ENCODE data around the gene RELL2.

The RELL2 gene

GRCh38 chr5:141618804-141619554, 17.8 kb upstream of the RELL2 start, which contains the start of gene DIAPH1:
Gene DIAPH1 (minus strand): TSS chr5:141619000. CDS start chr5:141618914, 86 bp downstream.
- peak; percentile 99 for DNase-seq (ENCODE audit: low read depth)

DNA sequence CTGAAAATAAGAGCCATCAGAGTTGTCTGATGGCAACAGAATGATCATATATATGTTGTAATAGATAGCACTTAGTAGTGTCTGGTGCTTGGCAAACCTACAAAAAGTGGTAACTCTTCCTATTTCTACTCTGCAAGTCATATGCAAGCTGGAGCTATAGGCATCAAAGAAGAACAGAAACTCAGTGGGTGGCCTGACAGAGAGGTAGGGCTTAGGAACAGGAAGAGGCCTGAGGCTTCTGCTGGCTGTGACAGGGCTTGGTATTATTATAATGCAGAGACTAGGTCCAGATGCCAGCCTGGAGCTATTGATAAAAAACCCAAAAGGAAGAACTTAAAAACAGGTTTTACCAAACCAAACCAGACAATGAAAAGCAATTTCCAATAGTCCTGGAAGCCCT, 13.6 kb upstream of the RELL2 start:
- DNase-seq (ENCODE audit: low read depth) = no peak

DNA sequence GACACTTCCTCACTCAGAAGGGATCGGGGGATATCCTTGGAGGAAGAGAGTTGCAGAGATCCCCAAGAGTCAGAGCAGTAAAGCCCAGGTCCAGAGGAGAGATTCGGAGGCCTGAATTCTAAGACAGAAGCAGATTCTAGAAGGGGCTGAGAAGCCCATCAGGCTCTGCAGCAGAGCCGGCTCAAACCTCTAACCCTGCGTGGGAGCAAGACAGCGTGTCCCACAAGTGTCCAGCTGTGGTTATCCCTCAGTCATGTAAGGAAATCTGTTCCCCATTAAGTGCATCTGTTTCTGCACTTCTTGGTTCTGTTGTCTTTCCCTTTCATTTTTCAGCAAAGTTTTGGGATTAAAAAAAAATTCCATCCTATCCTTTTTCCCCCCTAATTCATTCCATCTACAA, 13.2 kb upstream of the RELL2 start:
- DNase-seq (ENCODE audit: low read depth) = no peak

- no peak for DNase-seq (ENCODE audit: low read depth)
These were observed 8.5 kb upstream of the RELL2 start for GRCh38 chr5:141628175-141628788.

DNA sequence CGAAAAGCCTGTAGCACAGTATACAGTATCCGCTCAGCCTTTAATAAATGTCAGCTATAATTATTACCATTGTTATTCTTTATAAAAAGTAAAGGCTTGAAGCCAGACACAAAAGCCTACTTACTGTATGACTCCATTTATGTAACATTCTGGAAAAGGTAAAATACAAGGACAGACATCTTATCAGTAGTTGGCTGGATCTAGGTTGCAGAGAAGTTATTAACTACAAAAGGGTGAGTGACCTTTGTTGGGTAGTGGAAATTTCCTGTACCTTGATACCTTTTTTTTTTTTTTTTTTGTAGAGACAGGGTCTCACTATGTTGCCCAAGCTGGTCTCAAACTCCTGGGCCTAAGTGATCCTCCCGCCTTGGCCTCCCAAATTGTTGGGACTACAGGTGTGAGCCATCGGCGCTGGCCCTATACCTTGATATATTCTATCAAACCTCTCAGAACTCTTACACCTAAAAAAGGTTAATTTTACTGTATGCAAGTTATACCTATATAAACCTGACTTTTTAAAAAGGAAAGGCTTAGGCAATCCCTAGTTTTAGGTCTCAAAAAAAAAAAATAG, 6.1 kb upstream of the RELL2 start:
- DNase-seq (ENCODE audit: low read depth) = no peak

DNA sequence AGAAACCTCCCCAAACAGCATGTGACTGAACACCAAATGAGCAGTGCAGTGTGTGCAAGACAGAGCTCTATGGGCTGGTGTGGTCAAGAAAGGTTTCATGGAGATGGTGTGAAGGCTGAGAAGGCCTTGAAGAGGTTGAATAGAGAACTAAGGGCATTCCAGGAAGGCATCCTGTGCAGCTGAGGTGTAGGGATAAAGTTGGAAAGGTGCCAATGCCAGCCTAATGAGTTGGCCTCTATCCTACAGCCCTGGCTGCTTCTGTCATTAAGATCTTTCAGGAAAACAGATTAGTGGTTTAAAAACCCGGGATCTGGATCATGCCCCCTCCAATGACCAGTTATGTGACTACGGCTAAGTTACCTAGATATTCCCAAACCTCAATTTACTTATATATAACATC, 4.1 kb upstream of the RELL2 start:
- DNase-seq (ENCODE audit: low read depth) = no peak

GRCh38 chr5:141633871-141634561, 2.8 kb upstream of the RELL2 start:
- no peak for DNase-seq (ENCODE audit: low read depth)

DNA sequence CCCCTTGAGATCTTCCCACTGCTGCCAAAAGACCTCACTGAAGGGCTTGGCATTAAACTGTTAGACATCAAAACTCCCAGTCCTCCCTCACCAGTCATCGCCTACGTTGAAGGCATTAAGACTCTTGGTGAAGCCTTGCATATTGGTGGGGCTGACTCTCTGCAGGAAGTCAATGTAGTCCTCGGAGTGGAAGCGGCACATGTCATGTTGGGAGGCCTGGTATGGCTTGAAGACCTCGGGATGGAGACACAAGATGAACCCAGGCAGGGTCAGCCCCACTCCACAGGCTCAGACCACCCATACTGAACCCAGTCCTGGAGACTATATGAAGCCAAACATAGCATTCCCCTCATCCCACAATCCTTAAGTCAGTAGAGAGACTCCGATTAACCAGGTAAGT, 2.1 kb upstream of the RELL2 start:
- DNase-seq (ENCODE audit: low read depth) = no peak

GRCh38 chr5:141635646-141636045, 1.2 kb upstream of the RELL2 start:
- DNase-seq (ENCODE audit: low read depth) = no peak

DNA sequence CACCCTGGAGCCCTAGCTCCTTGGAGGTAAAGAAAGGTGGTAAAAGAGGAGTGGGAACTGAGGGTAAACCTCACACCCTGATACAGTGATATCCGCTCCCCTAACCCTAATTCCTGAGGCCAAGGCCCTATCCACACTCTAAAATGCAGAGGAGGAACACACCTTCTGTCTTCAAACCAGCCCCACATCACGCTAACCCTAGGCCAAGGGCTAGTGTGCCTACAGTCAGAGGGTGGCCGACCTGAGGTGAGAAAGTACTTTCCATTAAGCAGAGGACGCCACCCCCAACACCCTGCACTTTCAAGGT, 738 bp upstream of the RELL2 start:
- no peak for DNase-seq (ENCODE audit: low read depth)

DNA sequence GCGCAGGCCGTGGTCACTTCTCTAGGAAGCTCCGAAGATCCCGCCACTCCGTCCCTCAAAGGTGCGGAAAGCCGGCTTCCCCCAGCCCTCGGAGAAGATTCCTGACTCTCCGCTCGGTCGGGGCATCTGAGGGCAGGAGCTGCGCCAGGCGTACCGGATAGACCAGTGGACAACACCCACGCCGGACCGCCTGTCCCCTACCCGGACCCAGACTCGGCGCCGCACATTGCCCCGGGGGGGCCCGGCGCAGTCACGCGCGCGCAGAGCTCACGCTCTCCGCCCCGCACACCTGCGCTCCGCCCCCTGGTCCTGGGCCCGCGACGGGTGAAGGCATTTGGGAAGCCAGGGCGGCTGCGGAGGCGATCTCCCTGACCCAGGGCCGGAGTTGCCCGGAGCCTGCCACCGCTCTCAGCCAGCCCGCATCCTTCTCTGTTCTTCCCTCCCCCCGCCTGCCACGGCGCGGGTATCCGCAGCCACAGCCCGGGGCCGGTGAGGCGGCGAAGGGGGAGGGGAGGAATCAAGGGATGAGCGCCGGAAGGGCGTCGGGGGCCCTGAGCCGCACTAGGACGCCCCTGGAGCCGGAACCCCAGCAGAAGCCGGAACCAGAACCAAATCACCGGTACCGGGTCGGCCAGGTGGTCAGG, 448 bp downstream of the RELL2 start:
- DNase-seq (ENCODE audit: low read depth) = peak; percentile 43

DNA sequence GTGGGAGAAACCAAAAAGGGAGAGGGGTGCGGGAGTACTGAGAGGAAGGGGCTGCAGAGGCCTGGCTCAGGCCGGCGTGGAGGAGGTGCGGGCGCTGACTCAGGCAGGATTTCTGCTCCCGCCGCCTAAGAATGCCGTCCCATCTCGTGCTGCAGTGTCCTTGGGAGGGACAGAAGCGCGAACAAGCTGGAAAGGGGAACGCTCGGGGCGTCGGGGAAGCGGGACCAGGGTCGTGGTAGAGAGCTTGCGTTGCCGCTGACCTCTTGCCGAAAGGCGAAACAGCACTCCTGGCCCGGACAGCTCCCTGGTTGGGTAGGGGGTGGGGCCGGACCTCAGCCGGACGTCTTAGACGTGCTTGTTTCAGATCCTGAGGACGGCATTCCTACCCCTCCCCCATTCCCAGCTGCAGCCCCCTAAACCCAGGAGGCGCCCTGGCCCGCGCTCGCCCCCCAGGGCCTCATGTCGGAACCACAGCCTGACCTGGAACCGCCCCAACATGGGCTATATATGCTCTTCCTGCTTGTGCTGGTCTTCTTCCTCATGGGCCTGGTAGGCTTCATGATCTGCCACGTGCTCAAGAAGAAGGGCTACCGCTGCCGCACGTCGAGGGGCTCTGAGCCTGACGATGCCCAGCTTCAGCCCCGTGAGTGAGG, 1.1 kb downstream of the RELL2 start:
- DNase-seq (ENCODE audit: low read depth) = peak; percentile 32

GRCh38 chr5:141638771-141639170, 2.0 kb downstream of the RELL2 start:
- no peak for DNase-seq (ENCODE audit: low read depth)

DNA sequence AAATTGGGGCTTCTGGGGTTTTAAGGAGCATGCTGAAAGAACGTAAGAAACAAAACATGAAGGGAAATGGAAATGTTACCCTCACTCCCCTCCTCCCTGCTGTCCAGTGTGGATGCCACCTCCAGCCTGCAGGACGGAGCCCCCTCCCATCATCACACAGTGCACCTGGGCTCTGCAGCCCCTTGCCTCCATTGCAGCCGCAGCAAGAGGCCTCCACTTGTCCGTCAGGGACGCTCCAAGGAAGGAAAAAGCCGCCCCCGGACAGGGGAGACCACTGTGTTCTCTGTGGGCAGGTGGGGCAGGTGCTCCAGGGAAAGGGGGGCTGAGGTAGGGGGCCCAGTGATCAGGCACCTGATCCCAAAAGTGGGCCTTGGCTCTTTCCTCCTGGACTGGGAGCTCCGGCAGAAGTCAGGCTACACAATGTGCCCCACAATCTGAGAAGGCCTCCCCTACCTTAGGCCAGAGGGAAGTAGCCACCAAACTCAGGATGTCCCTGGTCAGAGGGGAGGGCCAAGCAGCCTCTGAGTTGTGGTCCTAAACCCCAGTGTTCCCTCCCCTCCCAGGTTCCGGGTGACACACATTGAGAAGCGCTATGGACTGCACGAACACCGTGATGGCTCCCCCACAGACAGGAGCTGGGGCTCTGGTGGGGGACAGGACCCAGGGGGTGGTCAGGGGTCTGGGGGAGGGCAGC, 2.7 kb downstream of the RELL2 start:
- DNase-seq (ENCODE audit: low read depth) = no peak

- DNase-seq (ENCODE audit: low read depth) = no peak
These were observed 3.2 kb downstream of the RELL2 start for GRCh38 chr5:141640051-141640415.

- no peak for DNase-seq (ENCODE audit: low read depth)
These were observed 3.9 kb downstream of the RELL2 start for GRCh38 chr5:141640698-141641097.

- DNase-seq (ENCODE audit: low read depth) = no peak
These were observed 5.0 kb downstream of the RELL2 start for GRCh38 chr5:141641634-141642267.

GRCh38 chr5:141646026-141646425, 9.2 kb downstream of the RELL2 start:
- DNase-seq (ENCODE audit: low read depth) = no peak

GRCh38 chr5:141647242-141647641, 10.4 kb downstream of the RELL2 start:
- no peak for DNase-seq (ENCODE audit: low read depth)

DNA sequence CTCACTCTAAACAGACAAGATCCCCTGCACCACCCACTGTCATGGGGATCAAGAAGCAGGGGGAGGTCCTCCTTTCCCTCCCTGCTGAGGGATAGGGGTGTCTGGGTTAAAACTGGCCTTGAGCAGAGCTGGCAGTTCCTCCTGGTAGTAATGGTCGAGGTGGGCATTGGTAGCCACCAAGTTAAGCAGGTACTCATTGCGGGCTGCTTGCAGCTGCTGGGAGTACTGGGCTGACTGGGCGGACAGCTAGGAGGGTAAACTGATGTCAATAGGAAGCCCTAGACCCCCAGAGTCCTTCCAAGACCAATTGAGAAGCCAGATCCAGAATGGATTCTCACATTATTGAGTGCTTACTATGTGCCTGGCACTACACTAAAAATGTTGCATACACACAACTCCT, 11.1 kb downstream of the RELL2 start:
- no peak for DNase-seq (ENCODE audit: low read depth)

Measured in stimulated activated CD8-positive, alpha-beta memory T cell treated with anti-CD3 and anti-CD28 coated beads, Interleukin-12 subunit alpha, Interleukin-12 subunit beta, amount 100 ng/mL, for 4 hours (primary cell).